Transverse colon (tissue), 4 donors: Measurements from ENCODE around the gene ZBTB8B. TPM values are rescaled to one million over a fixed set of nuclear protein-coding genes. Genes with fewer than 3 reads are reported as not detected.
A peak's percentile ranks its signal among the peaks of the same experiment; 100 is the strongest.

Source experiments
- DNase-seq: peaks from one replicate; pipeline ENCODE4 v3.0.0-alpha.2; 2019
- H3K27ac ChIP-seq, 4 donors: fragments of 200-600 bp; sonication (generic); 2 replicates each; pipeline ENCODE4 v1.5.1; 2016 to 2018; ENCODE audit warnings: inconsistent platforms in 4 of 4
- H3K27me3 ChIP-seq: fragments of 200-600 bp; sonication (generic); 2 replicates; pipeline ENCODE4 v1.5.1; 2017; ENCODE audit warnings: inconsistent platforms
- H3K36me3 ChIP-seq, 4 donors: fragments of 200-600 bp; sonication (generic); 2 replicates each; pipeline ENCODE4 v1.5.1; 2017 to 2019; ENCODE audit warnings: inconsistent platforms in 4 of 4
- H3K4me1 ChIP-seq, 4 donors: fragments of 200-600 bp; sonication (generic); 2 replicates each; pipeline ENCODE4 v1.5.1; 2017 to 2020; ENCODE audit warnings: inconsistent platforms in 4 of 4
- H3K4me3 ChIP-seq, 4 donors: fragments of 200-600 bp; sonication (generic); 1 replicate in 1 of 4; 2 replicates in 3 of 4; pipeline versions ENCODE4 v1.5.1 to v1.6.1; 2017 to 2019; ENCODE audit warnings: inconsistent platforms in 4 of 4
- H3K9me3 ChIP-seq, 2 donors: fragments of 200-600 bp; sonication (generic); 2 replicates each; pipeline ENCODE4 v1.5.1; 2017 to 2019; ENCODE audit warnings: inconsistent platforms in 2 of 2
- CTCF ChIP-seq, 5 experiments: fragments of 200-600 bp in 3 of 5; fragments of 450-650 bp in 2 of 5; sonication (generic) in 3 of 5; IDR thresholded peaks; 1 replicate in 2 of 5; 2 replicates in 3 of 5; pipeline ENCODE4 v1.5.1; 2016 to 2017; ENCODE audit warnings: antibody characterized with exemption in 5 of 5, inconsistent platforms in 3 of 5, mild to moderate bottlenecking in 2 of 5, moderate library complexity in 1 of 5
- EP300 ChIP-seq: sonication (generic); formaldehyde crosslinking; IDR thresholded peaks from one replicate; pipeline ENCODE4 v1.6.1; 2017; ENCODE audit warnings: antibody characterized with exemption, low read depth
- POLR2A ChIP-seq: fragments of 450-650 bp; IDR thresholded peaks from one replicate; pipeline ENCODE4 v1.6.1; 2016; ENCODE audit warnings: antibody characterized with exemption, mild to moderate bottlenecking, moderate library complexity
- POLR2AphosphoS5 ChIP-seq, 3 donors: sonication (generic); formaldehyde crosslinking; IDR thresholded peaks; one replicate each; pipeline ENCODE4 v1.6.1; 2016; ENCODE audit warnings: antibody characterized with exemption in 3 of 3
- WGBS, 2 donors: methylation state at CpG; one replicate each; pipeline ENCODE4 v1.1.5; 2018; ENCODE audit warnings: low coverage in 1 of 2; 5-methylcytosine and 5-hydroxymethylcytosine counted together
- in situ Hi-C, 4 donors: fragments of 200-750 bp; cut with MboI; loops; one replicate each; pipeline versions ENCODE4 v1.15.0 to v1.15.1; 2017; ENCODE audit warnings: low sequenced_read_pairs in 3 of 4, low pct_ligation_motif_present in 1 of 4, low pct_unique_long_range_greater_than_20kb in 1 of 4
- intact Hi-C: fragments of 100-400 bp; cut with DNase I; formaldehyde crosslinking; loops from one replicate; pipeline ENCODE4 v1.15.1; 2023; ENCODE audit warnings: low total_unique reads
- total RNA-seq, 4 donors: library from RNA; depleted of rRNA; stranded (reverse); fragments of >200 nt; gene quantifications; one replicate each; pipeline ENCODE4 v1.1.0, GENCODE V29; 2016

The ZBTB8B gene
- total RNA-seq, 4 donors from 2014 or later: under 0.01 TPM; not detected in 3

- Histone ChIP-seq H3K4me3 (no peak overlapping the region), H3K27me3 (no peaks in the 10 kb centered on the region), H3K4me1 (peaks cover 0 to 3% (median 0%) of the 10 kb centered on the region in 4 donors), H3K27ac (no peak overlapping the region), H3K36me3 (no peaks in the 10 kb centered on the region), H3K9me3 (no peaks in the 10 kb centered on the region)
- no peak for DNase-seq
- intact Hi-C loops: no loop called here
- TF ChIP-seq POLR2AphosphoS5 (IDR thresholded peaks at IDR 0.05) (no peak), CTCF (IDR thresholded peaks at IDR 0.05) (no peak), POLR2A (no peak), EP300 (no peak)
- WGBS, 2 donors: 43 to 74% methylated on average over 1 of the region's 1 CpG
- in situ Hi-C loops: no loop called here
These were observed 29.3 kb downstream of the ZBTB8B start for GRCh38 chr1:32494196-32494595.

GRCh38 chr1:32494711-32495337 lies 30.0 kb downstream of the ZBTB8B start:
- peaks cover 0 to 3% (median 0%) of the 10 kb centered on the region in 4 donors for H3K4me1 ChIP-seq
- H3K4me3 ChIP-seq: no peak overlapping the region
- no peak overlapping the region for H3K27ac ChIP-seq
- 81 to 83% methylated on average over 5 to 7 of the region's 7 CpGs for WGBS, 2 donors
- no peak for DNase-seq
- in situ Hi-C loops (no loop called here), intact Hi-C loops (no loop called here)
- TF ChIP-seq CTCF (IDR thresholded peaks at IDR 0.05) (no peak), POLR2A (no peak), EP300 (no peak), POLR2AphosphoS5 (IDR thresholded peaks at IDR 0.05) (no peak)
- no peaks in the 10 kb centered on the region for H3K36me3 ChIP-seq
- H3K9me3 ChIP-seq: no peaks in the 10 kb centered on the region
- no peaks in the 10 kb centered on the region for H3K27me3 ChIP-seq

GRCh38 chr1:32496127-32496526 lies 31.3 kb downstream of the ZBTB8B start:
- no peaks in the 10 kb centered on the region for H3K36me3 ChIP-seq
- no peaks in the 10 kb centered on the region for H3K27me3 ChIP-seq
- 59 to 71% methylated on average over 5 of the region's 5 CpGs for WGBS, 2 donors
- peak overlapping the region in 2 of 4 donors; percentile 28 to 35 for H3K27ac ChIP-seq
- no peak overlapping the region for H3K4me3 ChIP-seq
- in situ Hi-C loops (no loop called here), intact Hi-C loops (no loop called here)
- H3K4me1 ChIP-seq: peaks cover 0 to 9% (median 2%) of the 10 kb centered on the region in 4 donors
- peak in 1 of 3 donors; percentile 13 for TF ChIP-seq POLR2AphosphoS5 (IDR thresholded peaks at IDR 0.05)
- TF ChIP-seq EP300: no peak
- DNase-seq: no peak
- H3K9me3 ChIP-seq: no peaks in the 10 kb centered on the region

- no peaks in the 10 kb centered on the region for H3K9me3 ChIP-seq
- H3K4me3 ChIP-seq: no peak overlapping the region
- TF ChIP-seq POLR2A: no peak
- TF ChIP-seq CTCF (IDR thresholded peaks at IDR 0.05): no peak
- TF ChIP-seq POLR2AphosphoS5 (IDR thresholded peaks at IDR 0.05): no peak
- no peak for TF ChIP-seq EP300
- 87 to 90% methylated on average over 2 to 8 of the region's 8 CpGs for WGBS, 2 donors
- intact Hi-C loops: no loop called here
- no peaks in the 10 kb centered on the region for H3K36me3 ChIP-seq
- H3K4me1 ChIP-seq: peaks cover 0 to 14% (median 3%) of the 10 kb centered on the region in 4 donors
- H3K27me3 ChIP-seq: no peaks in the 10 kb centered on the region
- no peak for DNase-seq
- in situ Hi-C loops: no loop called here
- no peak overlapping the region for H3K27ac ChIP-seq
These were observed 33.9 kb downstream of the ZBTB8B start for GRCh38 chr1:32498751-32499150.
